Bronchial epithelial cell (primary cell): ENCODE results near the gene CAPN3. TPM values are rescaled to one million over a fixed set of nuclear protein-coding genes. Genes with fewer than 3 reads are reported as not detected.

Experiments
- DNase-seq: peaks from one replicate; pipeline ENCODE4 v3.0.0-alpha.2; 2010; ENCODE audit warnings: low read depth
- FAIRE-seq: peaks from 2 replicates; lab custom pipeline; 2011; peaks lifted over from hg19 to GRCh38; lab: Jason Lieb, UNC
- H3K27me3 ChIP-seq: 2 replicates; pipeline ENCODE4 v1.5.1; 2011; ENCODE audit warnings: low read length; ENCODE audit not compliant: control insufficient read depth, insufficient read depth
- H3K36me3 ChIP-seq: 2 replicates; pipeline ENCODE4 v1.5.1; 2011; ENCODE audit warnings: low read length; ENCODE audit not compliant: control insufficient read depth, insufficient read depth
- H3K4me3 ChIP-seq: 2 replicates; pipeline ENCODE4 v1.5.1; 2011; ENCODE audit warnings: mild to moderate bottlenecking, low read depth, low read length, control low read depth
- total RNA-seq: library from RNA; depleted of rRNA; stranded (reverse); fragments of >200 nt; gene quantifications from 2 replicates; pipeline ENCODE4 v1.2.1, GENCODE V29; 2014
- TF ChIP-seq, protein P1 (sequence below): IDR thresholded peaks from 2 replicates; pipeline ENCODE4 v1.5.1; 2011; ENCODE audit warnings: mild to moderate bottlenecking, moderate library complexity, low read length, control low read depth, inconsistent platforms; ENCODE audit not compliant: insufficient read depth, severe bottlenecking

CAPN3 gene
- total RNA-seq, 1 donor from 2014 or later, result 2.1 TPM

DNA sequence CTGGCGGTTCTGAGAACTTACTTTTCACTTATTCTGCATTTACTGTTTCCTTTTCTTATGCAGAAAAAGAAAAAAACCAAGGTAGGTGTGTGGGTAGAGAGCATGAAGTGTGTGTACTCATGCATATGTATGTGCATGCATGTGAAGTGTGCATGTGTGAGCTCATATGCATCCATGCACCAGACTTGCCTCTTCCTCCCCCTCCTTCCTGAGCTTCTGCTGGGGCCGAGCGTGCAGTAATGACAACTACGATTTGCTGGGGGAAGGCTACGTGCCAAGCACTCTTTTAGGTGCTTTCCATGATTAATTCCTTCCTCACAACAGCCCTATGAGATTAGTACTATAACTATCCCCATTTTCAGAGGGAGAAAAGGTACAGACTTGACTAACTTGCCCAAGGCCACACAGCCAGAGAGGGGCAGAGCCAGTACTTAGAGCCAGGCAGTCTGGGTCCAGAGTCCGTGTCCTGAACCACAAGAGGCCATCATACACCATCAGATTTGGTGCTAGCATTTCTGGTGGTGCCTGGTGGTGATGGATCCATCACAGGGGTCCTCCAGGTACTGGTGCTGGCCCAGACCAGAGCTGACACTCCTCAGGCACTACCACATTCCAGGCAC lies 46.7 kb downstream of the CAPN3 start:
- Histone ChIP-seq H3K27me3 (no peaks in the 10 kb centered on the region), H3K36me3 (peaks cover 9% of the 10 kb centered on the region), H3K4me3 (no peak overlapping the region)
- TF ChIP-seq, protein P1, sequence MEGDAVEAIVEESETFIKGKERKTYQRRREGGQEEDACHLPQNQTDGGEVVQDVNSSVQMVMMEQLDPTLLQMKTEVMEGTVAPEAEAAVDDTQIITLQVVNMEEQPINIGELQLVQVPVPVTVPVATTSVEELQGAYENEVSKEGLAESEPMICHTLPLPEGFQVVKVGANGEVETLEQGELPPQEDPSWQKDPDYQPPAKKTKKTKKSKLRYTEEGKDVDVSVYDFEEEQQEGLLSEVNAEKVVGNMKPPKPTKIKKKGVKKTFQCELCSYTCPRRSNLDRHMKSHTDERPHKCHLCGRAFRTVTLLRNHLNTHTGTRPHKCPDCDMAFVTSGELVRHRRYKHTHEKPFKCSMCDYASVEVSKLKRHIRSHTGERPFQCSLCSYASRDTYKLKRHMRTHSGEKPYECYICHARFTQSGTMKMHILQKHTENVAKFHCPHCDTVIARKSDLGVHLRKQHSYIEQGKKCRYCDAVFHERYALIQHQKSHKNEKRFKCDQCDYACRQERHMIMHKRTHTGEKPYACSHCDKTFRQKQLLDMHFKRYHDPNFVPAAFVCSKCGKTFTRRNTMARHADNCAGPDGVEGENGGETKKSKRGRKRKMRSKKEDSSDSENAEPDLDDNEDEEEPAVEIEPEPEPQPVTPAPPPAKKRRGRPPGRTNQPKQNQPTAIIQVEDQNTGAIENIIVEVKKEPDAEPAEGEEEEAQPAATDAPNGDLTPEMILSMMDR, result no peak
- FAIRE-seq (peak; percentile 28), DNase-seq (peak; percentile 25)

DNA sequence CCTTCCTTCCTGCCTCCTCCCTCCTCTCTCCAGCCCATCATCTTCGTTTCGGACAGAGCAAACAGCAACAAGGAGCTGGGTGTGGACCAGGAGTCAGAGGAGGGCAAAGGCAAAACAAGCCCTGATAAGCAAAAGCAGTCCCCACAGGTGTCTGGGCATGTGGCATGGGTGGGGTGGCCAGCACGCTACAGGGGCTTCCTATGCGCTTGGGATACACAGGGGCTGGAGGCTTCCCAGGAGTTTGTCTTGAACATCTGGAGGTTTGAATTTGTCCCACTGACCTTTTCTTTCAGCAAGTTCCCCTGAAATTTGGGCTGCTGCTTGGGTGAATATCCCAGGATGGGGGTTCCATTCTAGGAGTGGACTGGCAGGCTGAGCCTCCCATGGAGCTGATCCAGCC lies 48.9 kb downstream of the CAPN3 start:
- Histone ChIP-seq H3K36me3 (peaks cover 12% of the 10 kb centered on the region), H3K27me3 (no peaks in the 10 kb centered on the region), H3K4me3 (no peak overlapping the region)
- peak; percentile 70 for FAIRE-seq
- TF ChIP-seq, protein P1, result no peak
- no peak for DNase-seq

DNA sequence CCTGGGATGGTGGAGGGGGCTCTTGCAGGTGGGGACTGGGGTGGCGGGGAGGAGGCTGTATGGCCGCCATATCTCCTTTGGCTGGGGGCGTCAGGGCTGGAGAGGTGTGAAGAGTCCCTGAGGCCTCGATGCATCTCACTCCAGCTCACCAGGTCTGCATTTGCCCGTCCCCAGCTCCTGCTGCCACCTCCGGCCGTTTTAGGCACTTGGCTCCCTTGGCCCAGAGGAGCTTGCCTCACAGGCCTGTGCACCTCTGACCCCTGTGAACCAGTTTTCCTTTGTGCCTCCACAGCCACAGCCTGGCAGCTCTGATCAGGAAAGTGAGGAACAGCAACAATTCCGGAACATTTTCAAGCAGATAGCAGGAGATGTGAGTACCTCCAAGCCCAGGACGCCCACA lies 49.7 kb downstream of the CAPN3 start:
- DNase-seq (no peak), FAIRE-seq (no peak)
- Histone ChIP-seq H3K36me3 (peaks cover 10% of the 10 kb centered on the region), H3K4me3 (no peak overlapping the region), H3K27me3 (no peaks in the 10 kb centered on the region)
- TF ChIP-seq, protein P1, result no peak

DNA sequence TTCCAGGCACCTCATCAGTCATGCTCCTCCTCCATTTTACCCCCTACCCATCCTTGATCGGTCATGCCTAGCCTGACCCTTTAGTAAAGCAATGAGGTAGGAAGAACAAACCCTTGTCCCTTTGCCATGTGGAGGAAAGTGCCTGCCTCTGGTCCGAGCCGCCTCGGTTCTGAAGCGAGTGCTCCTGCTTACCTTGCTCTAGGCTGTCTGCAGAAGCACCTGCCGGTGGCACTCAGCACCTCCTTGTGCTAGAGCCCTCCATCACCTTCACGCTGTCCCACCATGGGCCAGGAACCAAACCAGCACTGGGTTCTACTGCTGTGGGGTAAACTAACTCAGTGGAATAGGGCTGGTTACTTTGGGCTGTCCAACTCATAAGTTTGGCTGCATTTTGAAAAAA lies 52.6 kb downstream of the CAPN3 start:
- FAIRE-seq (peak; percentile 36), DNase-seq (no peak)
- Histone ChIP-seq H3K36me3 (peaks cover 10% of the 10 kb centered on the region), H3K27me3 (no peaks in the 10 kb centered on the region), H3K4me3 (no peak overlapping the region)
- TF ChIP-seq, protein P1, result no peak

DNA sequence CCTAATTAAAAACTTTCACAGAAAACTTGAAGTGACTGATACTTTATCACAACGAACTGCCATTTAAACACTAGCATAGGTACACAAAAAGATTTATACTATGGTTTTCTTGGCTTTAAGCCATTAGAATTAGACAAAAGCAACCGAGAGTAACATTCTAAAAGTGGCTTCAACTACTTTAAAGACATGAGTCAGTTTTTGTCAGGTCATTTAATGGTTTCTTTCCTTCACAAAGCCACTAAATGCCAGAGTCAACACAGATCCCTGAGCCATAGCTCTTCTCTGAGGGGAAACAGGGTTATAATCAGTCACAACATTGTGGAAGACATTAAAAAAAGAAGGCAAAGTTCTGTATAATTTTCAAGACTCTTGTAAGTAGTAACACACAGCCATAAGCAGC lies 54.6 kb downstream of the CAPN3 start:
- Histone ChIP-seq H3K4me3 (no peak overlapping the region), H3K27me3 (no peaks in the 10 kb centered on the region), H3K36me3 (peaks cover 13% of the 10 kb centered on the region)
- TF ChIP-seq, protein P1, result no peak
- no peak for FAIRE-seq
- DNase-seq, result no peak

DNA sequence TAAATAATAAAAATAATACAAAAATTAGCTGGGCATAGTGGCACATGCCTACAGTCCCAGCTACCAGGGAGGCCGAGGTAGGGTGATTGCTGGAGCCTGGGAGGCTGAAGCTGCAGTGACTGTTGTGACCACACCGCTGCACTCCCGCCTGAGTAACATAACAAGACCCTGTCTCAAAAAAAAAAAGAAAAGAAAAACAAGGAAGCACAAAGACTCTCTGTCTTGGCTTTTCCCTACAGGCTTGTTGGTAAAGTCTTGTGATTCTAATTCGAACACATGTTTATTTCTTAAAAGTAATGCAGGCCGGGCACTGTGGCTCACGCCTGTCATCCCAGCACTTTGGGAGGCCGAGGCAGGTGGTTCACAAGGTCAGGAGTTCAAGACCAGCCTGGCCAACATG lies 60.1 kb downstream of the CAPN3 start:
- TF ChIP-seq, protein P1, result no peak
- no peak for DNase-seq
- Histone ChIP-seq H3K27me3 (no peaks in the 10 kb centered on the region), H3K36me3 (peaks cover 15% of the 10 kb centered on the region), H3K4me3 (no peak overlapping the region)
- FAIRE-seq, result no peak
